GM19438 (cell line): ENCODE measurements around the gene GOPC.

Source experiments
- ATAC-seq: cut with Tn5 transposase; IDR thresholded peaks from one replicate; pipeline ENCODE4 v1.9.1; 2021; ENCODE audit warnings: low read depth; ENCODE audit not compliant: unreplicated experiment

Gene GOPC

GRCh38 chr6:117550078-117550600 lies 52.2 kb downstream of the GOPC start:
- ATAC-seq = no peak

DNA sequence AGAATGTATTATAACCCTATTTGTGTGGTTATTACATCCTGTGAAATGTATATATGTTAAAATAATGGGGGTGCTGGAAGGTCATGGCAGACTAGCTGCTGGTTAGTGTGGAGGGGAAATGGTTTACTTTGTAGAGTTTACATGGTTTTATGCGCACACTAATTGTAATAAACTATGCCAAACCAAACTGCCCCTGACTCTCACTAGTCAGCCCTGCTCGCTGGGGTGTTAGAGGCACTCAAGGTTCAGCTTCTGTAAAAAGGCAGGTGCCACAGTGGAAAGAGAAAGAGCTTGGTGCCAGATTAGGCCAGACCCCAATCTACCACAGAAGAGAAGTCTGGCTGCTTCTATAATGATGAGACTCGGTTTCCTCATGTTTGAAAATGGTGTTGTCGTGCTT lies 52.7 kb downstream of the GOPC start:
- no peak for ATAC-seq

GRCh38 chr6:117548797-117549301 lies 53.5 kb downstream of the GOPC start:
- no peak for ATAC-seq

DNA sequence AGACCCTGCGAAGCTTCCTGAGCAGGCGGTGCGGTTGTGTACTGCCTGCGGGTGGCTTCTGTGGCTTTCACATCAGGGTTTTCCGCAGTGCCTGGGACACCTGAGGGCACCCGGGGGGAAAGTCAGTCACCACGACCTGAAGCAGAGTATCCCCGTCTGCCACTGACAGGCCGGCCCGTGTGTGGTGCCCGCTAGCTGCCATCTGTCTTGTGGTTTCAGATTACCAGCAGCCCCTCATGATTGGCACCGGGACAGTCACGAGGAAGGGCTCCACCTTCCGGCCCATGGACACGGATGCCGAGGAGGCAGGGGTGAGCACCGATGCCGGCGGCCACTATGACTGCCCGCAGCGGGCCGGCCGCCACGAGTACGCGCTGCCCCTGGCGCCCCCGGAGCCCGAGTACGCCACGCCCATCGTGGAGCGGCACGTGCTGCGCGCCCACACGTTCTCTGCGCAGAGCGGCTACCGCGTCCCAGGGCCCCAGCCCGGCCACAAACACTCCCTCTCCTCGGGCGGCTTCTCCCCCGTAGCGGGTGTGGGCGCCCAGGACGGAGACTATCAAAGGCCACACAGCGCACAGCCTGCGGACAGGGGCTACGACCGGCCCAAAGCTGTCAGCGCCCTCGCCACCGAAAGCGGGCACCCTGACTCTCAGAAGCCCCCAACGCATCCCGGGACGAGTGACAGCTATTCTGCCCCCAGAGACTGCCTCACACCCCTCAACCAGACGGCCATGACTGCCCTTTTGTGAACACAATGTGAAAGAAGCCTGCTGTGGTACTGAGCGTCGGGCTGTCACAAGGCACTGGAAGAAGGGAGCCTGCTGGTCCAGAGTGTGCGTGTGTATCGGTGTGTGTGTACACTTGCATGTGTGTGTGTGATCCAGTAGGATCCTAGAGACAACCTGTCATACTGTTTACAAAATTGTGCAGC lies 54.4 kb downstream of the GOPC start:
- peak; percentile 61 for ATAC-seq

DNA sequence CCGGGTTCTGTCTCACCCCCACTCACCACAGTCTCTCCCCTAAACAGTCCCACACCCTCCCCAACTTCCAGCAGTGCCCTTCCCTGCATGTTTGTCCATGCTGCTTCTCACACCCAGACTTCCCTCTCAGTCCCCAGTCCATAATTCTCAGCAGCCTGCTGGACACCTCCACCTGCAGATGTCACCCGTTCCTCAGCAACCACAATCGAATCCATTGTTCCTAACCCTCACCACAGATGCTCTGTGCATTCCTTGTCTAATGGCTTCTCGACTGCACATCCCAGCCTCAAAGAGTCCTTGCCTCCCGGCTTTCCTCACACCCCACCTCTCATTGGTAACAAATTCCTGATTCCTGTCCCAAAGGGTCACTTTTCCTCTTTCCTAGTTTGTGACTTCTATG lies 55.6 kb downstream of the GOPC start:
- ATAC-seq = no peak

DNA sequence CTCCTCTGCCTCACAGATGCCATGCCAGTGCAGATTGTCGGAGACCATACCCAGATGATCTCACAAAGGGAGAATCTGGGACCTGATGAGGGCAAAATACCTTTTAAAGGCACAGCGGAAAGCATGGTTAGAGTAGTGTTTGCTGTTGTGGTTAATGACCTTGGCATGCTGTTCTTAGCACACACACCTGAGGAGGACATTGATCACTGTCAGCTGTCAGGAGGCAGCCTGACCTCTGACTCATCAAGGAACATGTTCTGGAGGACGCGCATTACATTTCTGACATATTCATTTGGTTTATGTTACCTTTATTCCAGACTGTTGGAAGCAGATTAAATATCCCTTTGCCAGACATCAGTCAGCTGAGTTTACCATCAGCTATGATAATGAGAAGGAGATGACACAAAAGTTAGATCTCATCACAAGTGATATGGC lies 57.1 kb downstream of the GOPC start:
- ATAC-seq = no peak

DNA sequence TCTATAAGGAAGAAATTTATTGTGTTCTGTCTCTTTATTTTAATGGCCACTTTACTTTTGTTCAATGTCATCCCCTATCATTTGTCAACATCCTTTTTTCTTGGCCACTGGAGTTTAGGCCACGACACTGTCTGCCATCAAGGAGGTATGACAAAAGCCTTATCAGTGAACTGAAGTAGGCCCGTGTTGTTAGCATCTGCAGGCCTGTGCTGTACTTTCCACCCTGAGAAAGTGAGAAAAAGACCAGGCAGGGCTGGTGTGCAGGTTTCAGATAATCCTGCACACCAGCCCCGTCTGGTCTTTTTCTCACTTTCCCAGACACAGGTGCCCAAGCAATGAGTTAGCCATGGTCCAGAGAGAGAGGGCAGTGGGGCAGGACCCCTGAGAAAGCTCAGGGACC lies 57.6 kb downstream of the GOPC start:
- ATAC-seq = no peak

GRCh38 chr6:117542493-117542892 lies 59.8 kb downstream of the GOPC start:
- no peak for ATAC-seq

DNA sequence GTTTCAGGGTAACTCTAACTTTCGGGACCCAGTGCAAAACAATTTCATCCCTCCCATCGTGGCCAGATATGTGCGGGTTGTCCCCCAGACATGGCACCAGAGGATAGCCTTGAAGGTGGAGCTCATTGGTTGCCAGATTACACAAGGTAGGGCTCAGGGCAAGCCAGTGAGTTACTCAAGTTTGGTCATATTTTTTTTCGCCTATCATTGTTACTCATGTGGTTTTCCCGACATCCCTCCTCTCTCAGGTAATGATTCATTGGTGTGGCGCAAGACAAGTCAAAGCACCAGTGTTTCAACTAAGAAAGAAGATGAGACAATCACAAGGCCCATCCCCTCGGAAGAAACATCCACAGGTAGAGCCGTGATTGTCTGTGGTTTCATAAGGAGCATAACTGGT lies 61.6 kb downstream of the GOPC start:
- no peak for ATAC-seq

GRCh38 chr6:117538615-117539014 lies 63.7 kb downstream of the GOPC start:
- no peak for ATAC-seq

- no peak for ATAC-seq
Observed at GRCh38 chr6:117536317-117536716, 66.0 kb downstream of the GOPC start.

GRCh38 chr6:117534974-117535373 lies 67.3 kb downstream of the GOPC start:
- ATAC-seq = no peak

DNA sequence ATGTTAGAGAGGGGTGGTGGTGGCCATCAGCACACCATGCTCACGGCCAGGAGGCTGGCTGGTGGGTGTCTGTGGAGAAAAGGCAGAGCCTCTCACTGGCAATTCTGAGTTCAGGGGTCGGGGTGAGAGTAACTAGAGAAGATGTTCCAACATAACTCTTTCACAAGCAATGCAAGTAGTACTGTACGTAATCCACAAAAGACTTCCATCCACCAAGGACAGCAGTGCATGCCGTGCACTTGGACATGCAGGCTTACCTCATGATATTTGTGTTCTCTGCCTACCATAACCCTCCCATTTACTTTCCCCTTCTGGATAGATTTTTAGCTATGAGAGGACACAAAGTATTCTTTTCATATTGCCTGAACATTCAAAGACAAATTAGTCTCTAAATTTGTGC lies 68.5 kb downstream of the GOPC start:
- no peak for ATAC-seq

GRCh38 chr6:117531809-117532725 lies 70.2 kb downstream of the GOPC start:
- no peak for ATAC-seq

DNA sequence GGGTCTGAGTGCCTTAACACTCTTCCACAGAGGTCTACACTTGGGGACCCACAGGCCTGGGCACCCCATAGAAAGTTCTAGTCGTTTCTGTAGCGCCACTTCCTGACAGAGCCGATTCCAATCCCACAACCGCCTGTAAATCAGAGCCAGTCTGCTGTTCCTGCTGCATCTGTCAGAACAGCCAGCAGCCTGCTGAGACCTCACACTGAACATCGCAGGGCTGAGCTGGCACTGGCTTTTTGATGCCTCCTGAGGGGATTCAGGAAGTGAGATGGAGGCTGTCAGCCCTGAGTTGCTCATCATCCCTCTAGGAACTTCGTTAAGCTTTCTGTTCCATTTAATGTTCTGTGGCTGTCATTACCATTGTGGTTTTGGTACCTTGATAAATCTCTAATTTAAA lies 71.0 kb downstream of the GOPC start:
- ATAC-seq = no peak

GRCh38 chr6:117530467-117531242 lies 71.7 kb downstream of the GOPC start:
- no peak for ATAC-seq

GRCh38 chr6:117525607-117526006 lies 76.7 kb downstream of the GOPC start:
- ATAC-seq = no peak

DNA sequence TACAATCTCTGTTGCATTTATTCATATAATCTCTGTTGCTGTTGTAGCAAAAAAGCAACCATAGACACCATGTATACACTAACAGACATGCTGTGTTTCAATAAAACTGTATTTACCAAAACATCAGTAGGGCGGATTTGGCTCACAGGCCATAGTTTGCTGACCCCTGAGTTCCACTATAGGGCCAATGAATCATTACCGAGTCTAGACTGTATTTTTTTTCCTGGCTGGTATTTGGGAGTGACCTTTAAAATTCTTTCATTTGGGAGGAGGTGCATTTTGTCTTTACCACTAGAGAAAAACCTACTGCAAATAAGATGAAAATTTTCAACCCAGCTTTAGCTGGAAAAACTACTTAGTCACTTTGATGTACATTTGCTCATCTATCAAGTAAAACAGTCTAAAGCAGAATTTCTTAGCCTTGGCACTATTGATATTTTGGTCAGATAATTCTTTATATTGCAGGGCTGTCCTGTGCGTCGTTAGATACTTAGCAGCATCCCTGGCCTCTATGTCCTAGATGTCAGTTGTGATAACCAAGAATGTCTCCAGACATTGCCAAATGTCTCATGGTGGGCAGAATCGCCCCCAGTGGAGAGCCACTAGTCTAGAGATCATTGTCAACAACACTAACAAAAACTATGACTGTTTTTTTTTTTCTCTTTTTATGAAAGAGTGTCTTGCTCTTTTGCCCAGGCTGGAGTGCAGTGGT lies 80.4 kb downstream of the GOPC start:
- no peak for ATAC-seq

DNA sequence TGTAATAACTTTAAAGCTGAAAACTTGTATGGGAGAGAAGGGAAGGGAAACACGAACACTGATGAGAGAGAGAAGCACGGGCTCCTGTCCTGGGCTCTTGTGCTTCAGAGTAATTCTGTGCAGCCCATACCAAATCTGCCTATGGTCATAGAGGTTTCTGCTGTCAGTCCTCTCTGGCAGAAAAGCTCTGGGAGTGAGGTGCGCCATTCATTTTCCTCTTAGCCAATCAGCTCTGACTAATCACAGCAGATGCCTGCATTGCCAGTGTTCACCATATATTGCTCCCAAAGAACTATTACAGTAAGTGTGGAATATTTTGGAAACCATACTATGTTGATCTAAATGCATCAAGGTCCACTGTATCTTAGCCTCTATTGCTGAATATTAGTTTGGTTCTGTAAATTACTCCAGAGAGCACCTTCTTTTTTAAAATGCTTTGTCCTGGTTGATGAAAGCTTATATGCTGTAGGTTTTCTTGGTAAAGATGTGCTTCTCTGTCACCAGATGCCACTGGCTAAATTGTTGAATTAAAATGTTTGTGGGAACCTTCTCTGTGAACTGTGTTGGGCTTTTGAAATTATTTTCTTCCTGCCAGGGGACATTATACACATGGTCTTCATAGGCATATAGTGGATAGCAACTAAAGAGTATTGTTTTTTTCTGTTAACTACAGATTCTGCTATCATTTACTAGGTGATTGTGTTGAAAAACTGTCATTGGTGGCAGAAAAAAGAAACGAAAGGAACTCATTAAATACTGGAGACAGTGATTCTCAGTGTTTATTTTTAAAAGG lies 81.5 kb downstream of the GOPC start:
- no peak for ATAC-seq
